Body of pancreas (tissue), 4 donors: Measurements from ENCODE around the gene CHTOP. TPM values are rescaled to one million over a fixed set of nuclear protein-coding genes. Genes with fewer than 3 reads are reported as not detected.
"Not testable (repeated sequence)": the region's sequence is repeated elsewhere in the genome, so short reads cannot be mapped to it uniquely, and the experiment has no call there.

Experiments
- ATAC-seq: fragments of 150-250 bp; one replicate; pipeline ENCODE4 v1.9.1; 2016
- DNase-seq, 4 donors: peaks; one replicate each; pipeline ENCODE4 v3.0.0-alpha.2; 2019
- H3K27ac ChIP-seq, 4 donors: fragments of 200-600 bp; sonication (generic); 1 replicate in 3 of 4; 2 replicates in 1 of 4; pipeline versions ENCODE4 v1.5.1 to v1.6.1; 2016 to 2019; ENCODE audit warnings: mild to moderate bottlenecking in 1 of 4, mixed read lengths in 1 of 4, moderate library complexity in 1 of 4
- H3K27me3 ChIP-seq, 2 donors: fragments of 200-600 bp; sonication (generic); one replicate each; pipeline ENCODE4 v1.6.0; 2016; ENCODE audit warnings: mild to moderate bottlenecking in 1 of 2
- H3K36me3 ChIP-seq, 2 donors: fragments of 200-600 bp; sonication (generic); replicated peaks in 1 of 2; 2 replicates each; pipeline ENCODE4 v1.5.1; 2016; ENCODE audit warnings: low read depth in 2 of 2; ENCODE audit not compliant: insufficient read depth in 1 of 2
- H3K4me1 ChIP-seq: fragments of 200-600 bp; sonication (generic); one replicate; pipeline ENCODE4 v1.6.0; 2016
- H3K4me3 ChIP-seq, 2 donors: fragments of 200-600 bp; sonication (generic); 1 replicate in 1 of 2; 2 replicates in 1 of 2; pipeline ENCODE4 v1.5.1; 2016 to 2019
- H3K9me3 ChIP-seq, 3 donors: fragments of 200-600 bp; sonication (generic); 1 replicate in 2 of 3; 2 replicates in 1 of 3; pipeline ENCODE4 v1.5.1; 2016
- POLR2A ChIP-seq, 3 donors: fragments of 450-650 bp; IDR thresholded peaks; one replicate each; pipeline ENCODE4 v1.6.1; 2016; ENCODE audit warnings: antibody characterized with exemption in 3 of 3, mild to moderate bottlenecking in 2 of 3
- WGBS, 2 donors: methylation state at CpG; one replicate each; pipeline ENCODE4 v1.1.5; 2017; 5-methylcytosine and 5-hydroxymethylcytosine counted together
- intact Hi-C: fragments of 100-400 bp; cut with DNase I; formaldehyde crosslinking; loops from one replicate; pipeline ENCODE4 v1.15.1; 2023
- total RNA-seq, 2 donors: library from RNA; depleted of rRNA; stranded (reverse); fragments of >200 nt; gene quantifications; one replicate each; pipeline ENCODE4 v1.1.0, GENCODE V29; 2016
- TF ChIP-seq, protein P1 (sequence below), 7 experiments: fragments of 450-650 bp in 4 of 7; fragments of 200-600 bp in 3 of 7; sonication (generic) in 3 of 7; IDR thresholded peaks; one replicate each; pipeline ENCODE4 v1.5.1; 2016 to 2019; ENCODE audit warnings: antibody characterized with exemption in 7 of 7

The CHTOP gene
- total RNA-seq, 2 donors from 2014 or later = 62.3 to 68.0 TPM

DNA sequence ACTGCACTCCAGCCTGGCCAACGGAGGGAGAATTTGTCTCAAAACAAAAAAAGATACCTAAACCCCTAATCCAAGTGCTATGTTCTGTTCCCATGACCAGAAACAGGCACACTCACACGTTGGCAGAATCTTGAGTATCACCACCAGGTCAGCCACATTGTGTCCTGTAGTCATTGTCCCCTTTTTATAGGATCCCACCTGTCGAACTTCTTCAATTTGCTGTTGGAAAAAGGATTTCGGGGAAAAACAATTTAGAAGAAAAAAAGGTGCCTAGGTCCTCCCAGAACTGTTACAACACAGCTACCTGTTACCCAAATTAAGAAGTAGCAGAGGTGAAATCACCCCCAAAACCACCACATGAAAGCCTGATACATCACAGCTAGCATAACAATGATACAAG, 33.6 kb downstream of the CHTOP start:
- Histone ChIP-seq H3K4me1 (peaks cover 24% of the 10 kb centered on the region), H3K9me3 (no peaks in the 10 kb centered on the region), H3K4me3 (no peak overlapping the region), H3K36me3 (peaks cover 5 to 44% of the 10 kb centered on the region in 2 donors), H3K27ac (no peak overlapping the region), H3K27me3 (no peaks in the 10 kb centered on the region)
- DNase-seq = no peak
- 82 to 84% methylated on average over 4 of the region's 4 CpGs for WGBS, 2 donors
- ATAC-seq = no peak
- no peak for TF ChIP-seq POLR2A (IDR thresholded peaks at IDR 0.05)
- TF ChIP-seq, protein P1, sequence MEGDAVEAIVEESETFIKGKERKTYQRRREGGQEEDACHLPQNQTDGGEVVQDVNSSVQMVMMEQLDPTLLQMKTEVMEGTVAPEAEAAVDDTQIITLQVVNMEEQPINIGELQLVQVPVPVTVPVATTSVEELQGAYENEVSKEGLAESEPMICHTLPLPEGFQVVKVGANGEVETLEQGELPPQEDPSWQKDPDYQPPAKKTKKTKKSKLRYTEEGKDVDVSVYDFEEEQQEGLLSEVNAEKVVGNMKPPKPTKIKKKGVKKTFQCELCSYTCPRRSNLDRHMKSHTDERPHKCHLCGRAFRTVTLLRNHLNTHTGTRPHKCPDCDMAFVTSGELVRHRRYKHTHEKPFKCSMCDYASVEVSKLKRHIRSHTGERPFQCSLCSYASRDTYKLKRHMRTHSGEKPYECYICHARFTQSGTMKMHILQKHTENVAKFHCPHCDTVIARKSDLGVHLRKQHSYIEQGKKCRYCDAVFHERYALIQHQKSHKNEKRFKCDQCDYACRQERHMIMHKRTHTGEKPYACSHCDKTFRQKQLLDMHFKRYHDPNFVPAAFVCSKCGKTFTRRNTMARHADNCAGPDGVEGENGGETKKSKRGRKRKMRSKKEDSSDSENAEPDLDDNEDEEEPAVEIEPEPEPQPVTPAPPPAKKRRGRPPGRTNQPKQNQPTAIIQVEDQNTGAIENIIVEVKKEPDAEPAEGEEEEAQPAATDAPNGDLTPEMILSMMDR (IDR thresholded peaks at IDR 0.05) = no peak
- intact Hi-C loops = no loop called here

DNA sequence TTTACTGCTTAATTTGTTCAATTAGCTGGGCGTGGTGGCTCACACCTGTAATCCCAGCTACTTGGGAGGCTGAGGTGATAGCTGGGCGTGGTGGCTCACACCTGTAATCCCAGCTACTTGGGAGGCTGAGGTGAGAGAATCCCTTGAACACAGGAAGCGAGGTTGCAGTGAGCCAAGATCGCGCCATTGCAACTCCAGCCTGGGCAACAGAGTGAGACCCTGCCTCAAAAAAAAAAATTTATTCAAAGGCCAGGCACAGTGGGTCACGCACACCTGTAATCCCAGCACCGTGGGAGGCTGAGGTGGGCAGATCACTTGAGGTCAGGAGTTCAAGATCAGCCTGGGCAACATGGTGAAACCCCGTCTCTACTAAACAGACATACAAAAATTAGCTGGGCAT, 34.8 kb downstream of the CHTOP start:
- WGBS, 2 donors = 94 to 99% methylated on average over 7 to 8 of the region's 8 CpGs
- intact Hi-C loops, H3K27me3 ChIP-seq, H3K27ac ChIP-seq, H3K9me3 ChIP-seq, ATAC-seq, H3K4me3 ChIP-seq, DNase-seq: not testable (repeated sequence)
- peaks cover 24% of the 10 kb centered on the region for H3K4me1 ChIP-seq
- peaks cover 5 to 34% of the 10 kb centered on the region in 2 donors for H3K36me3 ChIP-seq

DNA sequence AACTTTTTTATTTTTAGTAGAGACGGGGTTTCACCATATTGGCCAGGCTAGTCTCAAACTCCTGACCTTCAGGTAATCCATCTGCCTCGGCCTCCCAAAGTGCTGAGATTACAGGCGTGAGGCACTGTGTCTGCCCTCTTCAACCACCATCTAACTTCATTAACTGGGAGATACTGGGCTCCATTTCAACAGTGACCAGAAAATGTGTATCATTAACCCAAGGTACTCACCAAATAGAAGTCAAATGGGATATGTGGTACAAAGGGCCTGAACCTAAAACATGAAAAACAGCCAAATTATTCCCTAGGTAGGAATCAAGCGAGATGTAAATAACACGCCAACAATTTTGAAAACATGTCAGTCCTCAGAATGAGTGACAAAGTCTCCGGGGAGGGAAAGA, 35.7 kb downstream of the CHTOP start:
- DNase-seq = no peak
- peaks cover 0 to 24% of the 10 kb centered on the region in 2 donors for H3K36me3 ChIP-seq
- 53 to 68% methylated on average over 6 of the region's 6 CpGs for WGBS, 2 donors
- intact Hi-C loops = no loop called here
- ATAC-seq = no peak
- H3K4me3 ChIP-seq = no peak overlapping the region
- H3K27ac ChIP-seq = peak overlapping the region in 1 of 4 donors; percentile 76
- TF ChIP-seq, protein P1 (IDR thresholded peaks at IDR 0.05) = no peak
- TF ChIP-seq POLR2A (IDR thresholded peaks at IDR 0.05) = no peak
- H3K27me3 ChIP-seq = no peaks in the 10 kb centered on the region
- H3K4me1 ChIP-seq = peaks cover 24% of the 10 kb centered on the region
- no peaks in the 10 kb centered on the region for H3K9me3 ChIP-seq

DNA sequence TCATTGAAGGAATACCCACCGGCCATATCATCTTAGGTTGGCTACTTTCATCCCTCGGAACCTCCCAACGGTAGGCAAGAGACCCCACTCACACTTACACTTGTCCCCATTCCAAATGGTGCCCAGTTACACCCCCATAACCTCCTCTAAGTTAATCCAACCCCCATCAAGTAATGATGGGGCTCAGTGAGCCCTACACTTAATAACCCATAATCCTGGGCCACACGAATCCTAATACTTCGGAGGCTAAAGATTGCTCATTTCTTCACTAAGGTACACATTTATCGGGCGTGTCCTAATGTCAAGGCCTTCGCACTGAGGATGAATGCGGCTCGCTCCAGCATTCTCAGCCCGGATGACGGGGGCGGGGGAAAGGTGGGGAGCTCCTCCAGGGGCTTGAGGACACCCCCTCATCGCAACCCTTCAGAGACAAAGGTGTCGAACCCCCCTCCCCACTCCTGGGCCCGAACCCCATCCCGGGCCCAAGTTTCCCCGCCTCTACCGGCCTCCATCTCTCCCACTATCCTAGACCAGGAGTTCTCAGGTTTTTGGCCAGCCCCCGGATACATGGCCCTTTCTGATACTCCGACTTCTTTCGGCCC, 36.5 kb downstream of the CHTOP start:
- Histone ChIP-seq H3K27me3 (no peaks in the 10 kb centered on the region), H3K4me1 (peaks cover 24% of the 10 kb centered on the region), H3K27ac (peak overlapping the region; percentile 53 to 93 (median 83)), H3K4me3 (peak overlapping the region; percentile 71 to 73), H3K9me3 (no peaks in the 10 kb centered on the region), H3K36me3 (peaks cover 0 to 19% of the 10 kb centered on the region in 2 donors)
- WGBS, 2 donors = 1 to 2% methylated on average over 19 to 22 of the region's 22 CpGs
- ATAC-seq = peak; percentile 9
- intact Hi-C loops = no loop called here
- TF ChIP-seq, protein P1 (IDR thresholded peaks at IDR 0.05) = no peak
- TF ChIP-seq POLR2A (IDR thresholded peaks at IDR 0.05) = no peak
- DNase-seq = no peak

DNA sequence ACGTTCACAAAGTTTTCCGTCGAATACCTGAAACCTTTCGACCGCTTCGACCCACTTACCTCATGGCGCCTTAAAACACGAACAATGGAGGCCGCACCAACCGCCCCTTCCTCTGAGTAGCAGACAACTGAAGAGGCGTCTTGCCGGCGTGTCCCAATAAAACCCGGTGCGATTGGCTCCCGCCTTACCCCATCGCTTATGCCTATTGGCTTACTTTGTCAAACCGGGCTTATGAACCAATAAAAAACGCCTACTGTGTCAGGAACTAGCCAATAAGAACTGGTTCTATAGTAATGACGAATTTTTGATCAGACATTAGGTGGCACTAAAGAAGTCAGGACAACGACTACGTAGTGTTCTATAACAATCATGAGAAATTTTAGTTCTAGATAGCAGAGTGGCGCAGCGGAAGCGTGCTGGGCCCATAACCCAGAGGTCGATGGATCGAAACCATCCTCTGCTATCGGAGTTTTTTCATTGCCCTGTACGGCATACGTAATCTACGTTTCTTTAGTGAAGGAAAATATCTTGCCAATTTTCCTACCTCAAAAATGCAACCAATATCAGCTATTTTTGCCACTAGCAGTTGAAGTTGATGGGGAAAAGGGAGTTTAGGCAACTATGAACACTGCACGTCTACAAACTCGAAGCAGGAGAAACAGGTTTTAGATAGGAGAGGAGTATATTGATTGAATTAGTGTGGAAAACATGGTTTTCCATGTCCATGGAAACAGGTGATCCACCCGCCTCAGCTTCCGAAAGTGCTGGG, 37.2 kb downstream of the CHTOP start, which contains the start of gene ILF2:
TSS of gene ILF2 (minus strand) at position 135 of the 769 bp plus-strand sequence. CDS start at position 64, 71 bp downstream.
- peak; percentile 97 to 98 (median 97) for DNase-seq
- peak in 2 of 3 donors; percentile 89 for TF ChIP-seq POLR2A (IDR thresholded peaks at IDR 0.05)
- TF ChIP-seq, protein P1 (IDR thresholded peaks at IDR 0.05) = peak in 1 of 7 experiments; percentile 27
- intact Hi-C loops = no loop called here
- Histone ChIP-seq H3K27ac (peak within 1 kb of the TSS; percentile 87 to 93 (median 90)), H3K4me3 (peak within 1 kb of the TSS; percentile 71 to 73), H3K9me3 (no peaks in the 10 kb centered on the region), H3K27me3 (no peaks in the 10 kb centered on the region), H3K4me1 (peaks cover 24% of the 10 kb centered on the region), H3K36me3 (peaks cover 0 to 12% of the 10 kb centered on the region in 2 donors)
- ATAC-seq = peak; percentile 96
- 0 to 1% methylated on average over 28 to 35 of the region's 35 CpGs for WGBS, 2 donors
